ENCODE measurements around the gene OR52E1. TPM values are rescaled to one million over a fixed set of nuclear protein-coding genes. Genes with fewer than 3 reads are reported as not detected.

OR52E1 gene
- total RNA-seq, 3 donors from 2014 or later: not detected

DNA sequence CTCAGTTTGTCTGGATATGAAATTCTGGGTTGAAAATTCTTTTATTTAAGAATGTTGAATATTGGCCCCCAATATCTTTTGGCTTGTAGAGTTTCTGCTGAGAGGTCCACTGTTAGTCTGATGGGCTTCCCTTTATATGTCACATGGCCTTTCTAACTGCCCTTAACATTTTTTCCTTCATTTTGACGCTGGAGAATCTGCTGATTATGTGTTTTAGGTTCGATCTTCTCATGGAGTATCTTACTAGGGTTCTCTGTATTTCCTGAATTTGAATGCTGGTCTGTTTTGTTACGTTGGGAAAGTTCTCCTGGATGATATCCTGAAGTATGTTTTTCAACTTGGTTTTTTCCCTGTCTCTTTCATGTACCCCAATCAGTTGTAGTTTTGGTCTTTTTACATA, 46.0 kb downstream of the OR52E1 start:
- ATAC-seq: no peak

DNA sequence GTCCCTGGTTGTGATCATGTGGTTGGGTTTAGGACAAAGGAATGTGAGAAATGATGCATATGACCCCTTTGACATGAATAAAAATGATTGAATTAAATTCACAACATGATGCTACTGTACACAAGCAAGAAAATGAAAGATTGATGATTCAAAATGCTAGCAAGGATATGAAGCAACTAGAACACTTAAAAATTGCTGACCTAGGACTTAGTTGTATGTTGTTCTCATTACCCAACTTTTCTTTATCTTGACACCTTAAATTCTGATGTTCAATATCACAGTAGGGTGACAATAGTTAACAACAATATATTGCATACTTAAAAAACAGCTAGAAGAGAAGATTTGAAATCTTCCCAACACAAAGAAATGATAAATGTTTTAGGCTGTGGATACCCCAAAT, 48.2 kb downstream of the OR52E1 start:
- Histone ChIP-seq H3K4me1 (ENCODE audit: low read depth) (no peaks in the 10 kb centered on the region), H3K4me3 (no peak overlapping the region), H3K36me3 (ENCODE audit: low read depth) (no peaks in the 10 kb centered on the region), H3K9me3 (no peaks in the 10 kb centered on the region)
- no peak for ATAC-seq
- no peak for TF ChIP-seq CTCF (IDR thresholded peaks at IDR 0.05)
- intact Hi-C loops (cut with DNase I, micrococcal nuclease): no loop called here
- no peak for DNase-seq

More for the DNA sequence above, 46.0 kb downstream of the OR52E1 start:
- Histone ChIP-seq H3K4me1 (ENCODE audit: low read depth) (no peaks in the 10 kb centered on the region), H3K9me3 (no peaks in the 10 kb centered on the region), H3K4me3 (no peak overlapping the region), H3K36me3 (ENCODE audit: low read depth) (no peaks in the 10 kb centered on the region)
- intact Hi-C loops (cut with DNase I, micrococcal nuclease): no loop called here
- no peak for DNase-seq
- no peak for TF ChIP-seq CTCF (IDR thresholded peaks at IDR 0.05)

DNA sequence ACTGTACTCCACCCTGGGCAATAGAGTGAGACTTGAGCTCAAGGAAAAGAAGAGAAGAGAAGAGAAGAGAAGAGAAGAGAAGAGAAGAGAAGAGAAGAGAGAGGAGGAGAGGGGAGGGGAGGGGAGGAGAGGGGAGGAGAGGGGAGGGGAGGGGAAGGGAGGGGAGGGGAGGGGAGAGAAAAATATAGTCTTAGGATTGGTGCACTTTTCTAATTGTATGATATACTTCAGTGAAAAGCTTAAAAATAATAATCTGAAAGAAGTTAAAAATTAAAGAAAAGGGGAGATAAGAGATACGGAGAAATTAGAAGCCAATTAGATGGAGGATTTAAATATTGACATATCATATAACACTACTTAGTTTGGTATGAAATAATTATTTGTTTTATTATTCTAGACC, 49.5 kb downstream of the OR52E1 start:
- intact Hi-C loops (cut with DNase I, micrococcal nuclease): no loop called here
- ATAC-seq: no peak
- no peak for DNase-seq
- H3K36me3 ChIP-seq (ENCODE audit: low read depth): no peaks in the 10 kb centered on the region
- no peaks in the 10 kb centered on the region for H3K9me3 ChIP-seq
- no peak for TF ChIP-seq CTCF (IDR thresholded peaks at IDR 0.05)
- H3K4me3 ChIP-seq: no peak overlapping the region
- H3K4me1 ChIP-seq (ENCODE audit: low read depth): no peaks in the 10 kb centered on the region

Other genes starting within 250 kb of the OR52E1 start
- gene OR51F2, start 248.3 kb upstream of the OR52E1 start, total RNA-seq: not detected
- not detected for gene OR51S1, start 220.4 kb upstream of the OR52E1 start, total RNA-seq
- not detected for gene OR51T1, start 187.7 kb upstream of the OR52E1 start, total RNA-seq
- gene OR51A7, start 165.8 kb upstream of the OR52E1 start, total RNA-seq: not detected
- gene OR51G2, start 150.2 kb upstream of the OR52E1 start, total RNA-seq: not detected
- gene OR51G1, start 145.2 kb upstream of the OR52E1 start, total RNA-seq: not detected
- gene OR51A4, start 122.0 kb upstream of the OR52E1 start, total RNA-seq: not detected
- gene OR51A2, start 113.9 kb upstream of the OR52E1 start, total RNA-seq: not detected
- gene OR51L1, start 74.7 kb upstream of the OR52E1 start, total RNA-seq: not detected
- not detected for gene OR52J3, start 23.0 kb upstream of the OR52E1 start, total RNA-seq
- gene OR52E2, start 9.9 kb upstream of the OR52E1 start, total RNA-seq: not detected
- gene OR52A5, start 68.8 kb downstream of the OR52E1 start, total RNA-seq: not detected
- gene OR52A1, start 85.2 kb downstream of the OR52E1 start, total RNA-seq: not detected
- gene OR51V1, start 131.1 kb downstream of the OR52E1 start, total RNA-seq: not detected
- gene HBB, start 157.5 kb downstream of the OR52E1 start, total RNA-seq: 10 to 100 TPM in 1 of 3 donors, 1 to 10 TPM in 2; 2.5 to 11.1 (median 3.3) TPM
- not detected for gene HBD, start 164.9 kb downstream of the OR52E1 start, total RNA-seq
- not detected for gene HBG1, start 180.3 kb downstream of the OR52E1 start, total RNA-seq
- gene HBG2, start 185.2 kb downstream of the OR52E1 start, total RNA-seq: not detected
- gene HBE1, start 200.4 kb downstream of the OR52E1 start, total RNA-seq: not detected
- gene OR51B4, start 232.4 kb downstream of the OR52E1 start, total RNA-seq: not detected